ENCODE data around the gene FMN1.

DNA sequence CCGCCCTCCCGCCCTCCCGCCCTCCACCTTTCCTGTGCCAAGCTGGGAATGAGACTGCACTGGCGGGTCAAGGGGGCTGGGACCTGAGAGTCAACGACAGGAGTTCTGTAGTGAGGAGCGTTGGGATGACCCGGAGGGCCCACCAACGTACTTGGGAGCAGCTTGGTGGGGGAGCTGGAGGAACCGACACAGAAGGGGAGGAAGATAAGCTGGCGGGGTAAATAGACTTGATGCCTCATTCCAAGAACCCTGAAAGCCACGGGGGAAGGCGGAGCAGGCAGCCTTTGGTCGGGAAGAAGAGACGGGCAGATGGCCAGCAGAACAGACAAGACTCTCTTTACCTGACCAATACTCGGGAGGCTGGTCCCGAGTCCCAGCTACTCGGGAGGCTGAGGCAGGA, 277 bp downstream of the FMN1 start:
- TF ChIP-seq, protein P1, sequence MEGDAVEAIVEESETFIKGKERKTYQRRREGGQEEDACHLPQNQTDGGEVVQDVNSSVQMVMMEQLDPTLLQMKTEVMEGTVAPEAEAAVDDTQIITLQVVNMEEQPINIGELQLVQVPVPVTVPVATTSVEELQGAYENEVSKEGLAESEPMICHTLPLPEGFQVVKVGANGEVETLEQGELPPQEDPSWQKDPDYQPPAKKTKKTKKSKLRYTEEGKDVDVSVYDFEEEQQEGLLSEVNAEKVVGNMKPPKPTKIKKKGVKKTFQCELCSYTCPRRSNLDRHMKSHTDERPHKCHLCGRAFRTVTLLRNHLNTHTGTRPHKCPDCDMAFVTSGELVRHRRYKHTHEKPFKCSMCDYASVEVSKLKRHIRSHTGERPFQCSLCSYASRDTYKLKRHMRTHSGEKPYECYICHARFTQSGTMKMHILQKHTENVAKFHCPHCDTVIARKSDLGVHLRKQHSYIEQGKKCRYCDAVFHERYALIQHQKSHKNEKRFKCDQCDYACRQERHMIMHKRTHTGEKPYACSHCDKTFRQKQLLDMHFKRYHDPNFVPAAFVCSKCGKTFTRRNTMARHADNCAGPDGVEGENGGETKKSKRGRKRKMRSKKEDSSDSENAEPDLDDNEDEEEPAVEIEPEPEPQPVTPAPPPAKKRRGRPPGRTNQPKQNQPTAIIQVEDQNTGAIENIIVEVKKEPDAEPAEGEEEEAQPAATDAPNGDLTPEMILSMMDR (conservative IDR thresholded peaks at IDR 0.05; ENCODE audit: low read depth, low read length), result no peak
- no peak for TF ChIP-seq EZH2 (IDR thresholded peaks at IDR 0.05; ENCODE audit: low read length, unreplicated experiment)

All from PC-3 (cell line).